ENCODE measurements around the gene CKS1B. TPM values are rescaled to one million over a fixed set of nuclear protein-coding genes. Genes with fewer than 3 reads are reported as not detected.
"Not testable (repeated sequence)": the region's sequence is repeated elsewhere in the genome, so short reads cannot be mapped to it uniquely, and the experiment has no call there.

Gene CKS1B
- total RNA-seq, 6 experiments from 2014 or later, result 52.7 to 111 (median 98.8) TPM

DNA sequence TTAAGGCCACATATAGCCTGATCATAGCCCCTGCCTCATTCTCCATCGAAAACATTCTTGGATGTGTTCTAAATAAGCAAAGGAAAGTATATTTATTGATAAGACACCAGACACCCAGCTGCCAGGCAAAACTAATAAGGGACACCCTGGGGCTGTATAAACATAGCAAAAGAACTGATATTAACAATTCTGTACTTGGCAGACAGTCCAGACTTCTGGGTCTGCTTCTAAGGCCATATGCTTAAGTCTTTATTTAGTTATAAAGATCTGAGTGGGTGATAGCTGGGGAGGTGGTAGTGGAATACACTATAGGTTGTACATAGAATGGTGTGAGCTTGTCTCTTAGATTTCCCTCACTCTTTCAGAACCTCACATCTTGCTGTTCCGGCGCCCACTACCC lies 3.9 kb downstream of the CKS1B start:
- Mint-ChIP-seq H3K36me3 (ENCODE audit: low read depth) (peaks cover 8% of the 10 kb centered on the region; the same call in 1 of the 2 replicates), H3K4me1 (ENCODE audit: low read depth) (peaks cover 6% of the 10 kb centered on the region), H3K9me3 (no peaks in the 10 kb centered on the region), H3K27me3 (ENCODE audit: insufficient read depth) (no peaks in the 10 kb centered on the region), H3K27ac (no peak overlapping the region; the same call in 1 of the 2 replicates), H3K4me3 (no peak overlapping the region)
- DNase-seq, result no peak
- TF ChIP-seq, protein P1, sequence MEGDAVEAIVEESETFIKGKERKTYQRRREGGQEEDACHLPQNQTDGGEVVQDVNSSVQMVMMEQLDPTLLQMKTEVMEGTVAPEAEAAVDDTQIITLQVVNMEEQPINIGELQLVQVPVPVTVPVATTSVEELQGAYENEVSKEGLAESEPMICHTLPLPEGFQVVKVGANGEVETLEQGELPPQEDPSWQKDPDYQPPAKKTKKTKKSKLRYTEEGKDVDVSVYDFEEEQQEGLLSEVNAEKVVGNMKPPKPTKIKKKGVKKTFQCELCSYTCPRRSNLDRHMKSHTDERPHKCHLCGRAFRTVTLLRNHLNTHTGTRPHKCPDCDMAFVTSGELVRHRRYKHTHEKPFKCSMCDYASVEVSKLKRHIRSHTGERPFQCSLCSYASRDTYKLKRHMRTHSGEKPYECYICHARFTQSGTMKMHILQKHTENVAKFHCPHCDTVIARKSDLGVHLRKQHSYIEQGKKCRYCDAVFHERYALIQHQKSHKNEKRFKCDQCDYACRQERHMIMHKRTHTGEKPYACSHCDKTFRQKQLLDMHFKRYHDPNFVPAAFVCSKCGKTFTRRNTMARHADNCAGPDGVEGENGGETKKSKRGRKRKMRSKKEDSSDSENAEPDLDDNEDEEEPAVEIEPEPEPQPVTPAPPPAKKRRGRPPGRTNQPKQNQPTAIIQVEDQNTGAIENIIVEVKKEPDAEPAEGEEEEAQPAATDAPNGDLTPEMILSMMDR (IDR thresholded peaks at IDR 0.05), result no peak

DNA sequence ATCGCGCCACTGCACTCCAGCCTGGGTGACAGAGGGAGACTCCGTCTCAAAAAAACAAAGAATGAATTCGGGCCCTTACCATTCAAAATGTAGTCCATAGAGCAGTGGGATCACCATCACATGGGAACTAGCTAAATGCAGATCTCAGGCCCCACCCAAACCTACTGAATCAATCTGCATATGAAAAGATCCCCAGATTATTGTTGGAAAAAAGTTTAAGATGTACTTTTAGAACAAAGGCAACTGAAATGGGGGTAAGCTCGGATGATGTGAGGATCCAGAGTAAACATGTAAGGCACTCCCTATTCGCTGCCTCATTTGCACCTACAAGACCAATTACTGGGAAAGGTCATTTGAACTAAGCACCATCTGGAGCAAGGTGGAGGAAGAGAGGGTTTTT lies 7.9 kb downstream of the CKS1B start:
- Mint-ChIP-seq H3K27me3 (ENCODE audit: insufficient read depth) (no peaks in the 10 kb centered on the region), H3K27ac (no peak overlapping the region), H3K9me3 (no peaks in the 10 kb centered on the region), H3K4me3 (no peak overlapping the region), H3K4me1 (ENCODE audit: low read depth) (peaks cover 12% of the 10 kb centered on the region), H3K36me3 (ENCODE audit: low read depth) (peaks cover 8% of the 10 kb centered on the region; the same call in 1 of the 2 replicates)
- no peak for DNase-seq
- TF ChIP-seq, protein P1 (IDR thresholded peaks at IDR 0.05), result no peak

DNA sequence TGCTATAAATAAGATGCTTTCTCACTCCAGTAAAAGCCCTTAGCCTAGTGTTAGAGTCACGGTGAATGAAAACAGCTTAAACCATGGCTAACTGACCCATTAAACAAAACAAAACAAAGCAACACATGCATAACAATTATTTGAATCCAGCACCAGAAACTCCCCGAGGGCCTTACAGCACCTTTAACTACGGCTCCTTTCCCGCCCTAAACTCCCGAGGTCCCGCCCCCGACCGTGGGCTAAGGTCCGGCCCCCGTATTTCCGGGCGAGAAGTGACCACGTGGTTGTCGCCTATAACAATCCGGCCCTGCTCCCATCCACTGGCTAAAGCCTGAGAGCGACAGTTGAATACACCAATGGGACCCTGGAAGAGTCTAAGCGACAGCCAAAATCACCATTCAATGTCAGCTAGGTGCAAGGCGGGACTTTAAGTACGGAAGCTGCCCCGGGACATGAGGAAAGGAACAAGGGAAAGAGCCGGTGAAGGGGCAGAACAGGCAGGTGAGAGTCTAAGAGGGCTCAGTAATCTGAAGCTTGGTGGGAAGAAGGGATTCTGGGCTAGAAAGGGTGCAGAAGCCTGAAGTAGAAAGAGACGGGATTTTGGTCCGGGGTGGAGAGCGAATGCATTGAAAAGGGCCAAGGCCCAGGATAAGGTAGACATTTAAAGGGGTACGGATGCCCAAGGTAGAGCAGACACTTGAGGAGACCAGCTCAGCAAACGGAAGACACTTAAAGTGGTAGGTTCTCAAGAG lies 8.6 kb downstream of the CKS1B start, which contains the start of gene FLAD1:
FLAD1 (plus strand) TSS at position 448 of the 752 bp plus-strand sequence. CDS start 351 bp downstream, outside the sequence.
- Mint-ChIP-seq H3K27ac (no peak within 1 kb of the TSS), H3K4me1 (ENCODE audit: low read depth) (peaks cover 12% of the 10 kb centered on the region), H3K9me3 (no peaks in the 10 kb centered on the region), H3K27me3 (ENCODE audit: insufficient read depth) (no peaks in the 10 kb centered on the region), H3K36me3 (ENCODE audit: low read depth) (peaks cover 8% of the 10 kb centered on the region; the same call in 1 of the 2 replicates), H3K4me3 (no peak within 1 kb of the TSS)
- TF ChIP-seq, protein P1 (IDR thresholded peaks at IDR 0.05), result no peak
- DNase-seq, result peak; percentile 100

DNA sequence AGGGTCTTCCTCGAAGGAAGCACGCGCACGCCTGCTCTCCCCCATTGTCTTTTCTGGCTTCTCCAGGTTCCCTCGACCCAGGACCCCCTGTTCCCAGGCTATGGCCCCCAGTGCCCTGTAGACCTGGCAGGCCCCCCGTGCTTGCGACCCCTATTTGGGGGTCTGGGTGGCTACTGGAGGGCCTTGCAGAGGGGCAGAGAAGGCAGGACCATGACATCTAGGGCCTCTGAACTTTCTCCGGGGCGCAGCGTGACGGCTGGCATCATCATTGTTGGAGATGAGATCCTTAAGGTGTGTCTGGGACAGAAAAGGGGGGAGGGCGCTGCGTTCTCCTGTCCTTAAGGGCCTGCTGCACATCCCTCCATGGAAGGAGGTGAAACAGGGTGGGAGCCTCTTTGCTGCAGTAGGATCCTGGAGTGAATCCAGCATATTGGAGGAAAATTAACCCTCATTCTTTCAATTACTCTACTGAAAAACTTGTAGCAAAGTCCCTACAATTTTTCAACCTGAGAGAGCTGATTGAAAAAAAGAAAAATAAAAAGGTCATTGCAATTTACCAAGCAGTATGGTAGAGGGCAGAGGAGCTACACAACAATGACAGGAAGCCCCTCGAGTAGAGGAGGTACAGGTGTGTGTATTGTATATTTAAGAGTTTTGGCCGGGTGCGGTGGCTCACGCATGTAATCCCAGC lies 9.4 kb downstream of the CKS1B start:
- Mint-ChIP-seq H3K27ac (no peak overlapping the region), H3K36me3 (ENCODE audit: low read depth) (peaks cover 8% of the 10 kb centered on the region; the same call in 1 of the 2 replicates), H3K4me1 (ENCODE audit: low read depth) (peaks cover 12% of the 10 kb centered on the region), H3K9me3 (no peaks in the 10 kb centered on the region), H3K27me3 (ENCODE audit: insufficient read depth) (no peaks in the 10 kb centered on the region), H3K4me3 (no peak overlapping the region)
- no peak for DNase-seq
- TF ChIP-seq, protein P1 (IDR thresholded peaks at IDR 0.05), result no peak

GRCh38 chr1:154986736-154987135 lies 12.3 kb downstream of the CKS1B start:
- H3K27ac Mint-ChIP-seq; H3K4me1 Mint-ChIP-seq (ENCODE audit: low read depth); H3K36me3 Mint-ChIP-seq (ENCODE audit: low read depth); H3K9me3 Mint-ChIP-seq; H3K4me3 Mint-ChIP-seq; H3K27me3 Mint-ChIP-seq (ENCODE audit: insufficient read depth); DNase-seq: not testable (repeated sequence)

DNA sequence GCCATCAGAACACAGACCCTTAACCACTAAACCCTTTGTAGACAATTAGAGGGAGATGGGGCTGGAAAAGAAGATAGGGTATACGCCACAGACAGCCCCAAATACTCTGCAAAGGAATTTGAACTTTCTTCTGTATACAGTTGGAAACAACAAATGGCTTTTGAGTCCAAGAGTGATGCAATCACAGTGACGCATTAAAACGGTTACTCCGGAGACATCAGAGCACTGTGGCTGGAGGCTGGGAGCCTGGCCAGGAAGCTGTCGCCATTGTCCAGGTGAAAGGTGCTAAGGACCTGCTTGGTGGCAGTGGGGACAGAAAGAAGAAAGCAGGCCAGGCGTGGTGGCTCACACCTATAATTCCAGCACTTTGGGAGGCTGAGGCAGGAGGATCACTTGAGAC lies 12.8 kb downstream of the CKS1B start:
- H3K9me3 Mint-ChIP-seq, result no peaks in the 10 kb centered on the region
- DNase-seq, result no peak

More for the DNA sequence above, 12.8 kb downstream of the CKS1B start:
- Mint-ChIP-seq H3K36me3 (ENCODE audit: low read depth) (no peaks in the 10 kb centered on the region), H3K4me3 (no peak overlapping the region), H3K4me1 (ENCODE audit: low read depth) (peaks cover 6% of the 10 kb centered on the region), H3K27me3 (ENCODE audit: insufficient read depth) (no peaks in the 10 kb centered on the region), H3K27ac (no peak overlapping the region)
- TF ChIP-seq, protein P1 (IDR thresholded peaks at IDR 0.05), result no peak

Measured in HFFc6 (cell line).